ENCODE measurements around the gene JUN.

GRCh38 chr1:58767143-58767542 is 16.7 kb downstream of the JUN start:
- TF ChIP-seq EZH2 (IDR thresholded peaks at IDR 0.05; ENCODE audit: borderline replicate concordance, low read length) (no peak), CTCF (conservative IDR thresholded peaks at IDR 0.05 in 1 of 2, IDR thresholded peaks at IDR 0.05 in 1 of 2; ENCODE audit: extremely low read depth in 1 of 2, insufficient read depth in 1 of 2, low read depth in 1 of 2, low read length in 2 of 2) (no peak)
